MM.1S (cell line): Measurements from ENCODE around the gene SCN10A.

Experiments
- CTCF ChIP-seq: fragments of 300-600 bp; sonication (generic); IDR thresholded peaks from 2 replicates; pipeline ENCODE4 v1.5.1; 2016; ENCODE audit warnings: antibody characterized with exemption, low read length, mixed read lengths
- EZH2 ChIP-seq: fragments of 300-600 bp; sonication (generic); optimal IDR thresholded peaks from 2 replicates; pipeline ENCODE3; 2017; ENCODE audit warnings: low read depth, mild to moderate bottlenecking, antibody characterized with exemption, low read length, mixed read lengths

- TF ChIP-seq CTCF (no peak), EZH2 (no peak)
These were observed 13.4 kb upstream of the SCN10A start for GRCh38 chr3:38829404-38829803.
